H1 (cell line): ENCODE measurements around the gene OSBPL2. TPM values are rescaled to one million over a fixed set of nuclear protein-coding genes. Genes with fewer than 3 reads are reported as not detected.

Experiments used
- CTCF ChIP-seq, 3 experiments: IDR thresholded peaks; 1 replicate in 2 of 3; 2 replicates in 1 of 3; pipeline versions ENCODE4 v1.5.1 to v1.6.1; 2011; ENCODE audit warnings: low read length in 3 of 3, mild to moderate bottlenecking in 3 of 3, inconsistent platforms in 2 of 3, low read depth in 1 of 3, moderate library complexity in 1 of 3; ENCODE audit not compliant: insufficient read depth in 1 of 3; ENCODE audit errors: control extremely low read depth in 1 of 3
- polyA plus RNA-seq, 7 experiments: library from polyadenylated mRNA; depleted of rRNA in 3 of 7; stranded (reverse) in 5 of 7; unstranded in 2 of 7; fragments of >200 nt in 5 of 7; fragments of 200-250 nt in 2 of 7; gene quantifications; 1 replicate in 5 of 7; 2 replicates in 1 of 7; 4 replicates in 1 of 7; pipeline versions ENCODE4 v1.2.1 to v1.2.3, GENCODE V29; 2011 to 2013; ENCODE audit warnings: missing spikeins in 2 of 7, mixed read lengths in 2 of 7
- total RNA-seq: library from RNA; stranded (reverse); fragmentation: NEBNext Ultra II Directional; extraction: Animal tissue kit (Norgen Biotek cat#: 25700); gene quantifications from 2 replicates; pipeline ENCODE4 v1.2.1, GENCODE V29; 2021
- TF ChIP-seq, protein P1 (sequence below): fragments of 300-600 bp; sonication (generic); IDR thresholded peaks from 2 replicates; pipeline ENCODE4 v1.7.1; 2012; ENCODE audit warnings: low read length, moderate library complexity, mild to moderate bottlenecking, inconsistent platforms; ENCODE audit not compliant: insufficient replicate concordance

The OSBPL2 gene
- total and polyA plus RNA-seq, 2 of the 8 experiments (the other 6 are each of a cell fraction or from before 2014, with no cell fraction given) = 11.7 to 42.4 TPM

GRCh38 chr20:62197311-62197710 lies 41.0 kb upstream of the OSBPL2 start (continued):
- TF ChIP-seq CTCF (IDR thresholded peaks at IDR 0.05; ENCODE audit: control extremely low read depth in 1 of 3, insufficient read depth in 1 of 3, low read depth in 1 of 3, low read length in 3 of 3) = no peak
- TF ChIP-seq, protein P1, sequence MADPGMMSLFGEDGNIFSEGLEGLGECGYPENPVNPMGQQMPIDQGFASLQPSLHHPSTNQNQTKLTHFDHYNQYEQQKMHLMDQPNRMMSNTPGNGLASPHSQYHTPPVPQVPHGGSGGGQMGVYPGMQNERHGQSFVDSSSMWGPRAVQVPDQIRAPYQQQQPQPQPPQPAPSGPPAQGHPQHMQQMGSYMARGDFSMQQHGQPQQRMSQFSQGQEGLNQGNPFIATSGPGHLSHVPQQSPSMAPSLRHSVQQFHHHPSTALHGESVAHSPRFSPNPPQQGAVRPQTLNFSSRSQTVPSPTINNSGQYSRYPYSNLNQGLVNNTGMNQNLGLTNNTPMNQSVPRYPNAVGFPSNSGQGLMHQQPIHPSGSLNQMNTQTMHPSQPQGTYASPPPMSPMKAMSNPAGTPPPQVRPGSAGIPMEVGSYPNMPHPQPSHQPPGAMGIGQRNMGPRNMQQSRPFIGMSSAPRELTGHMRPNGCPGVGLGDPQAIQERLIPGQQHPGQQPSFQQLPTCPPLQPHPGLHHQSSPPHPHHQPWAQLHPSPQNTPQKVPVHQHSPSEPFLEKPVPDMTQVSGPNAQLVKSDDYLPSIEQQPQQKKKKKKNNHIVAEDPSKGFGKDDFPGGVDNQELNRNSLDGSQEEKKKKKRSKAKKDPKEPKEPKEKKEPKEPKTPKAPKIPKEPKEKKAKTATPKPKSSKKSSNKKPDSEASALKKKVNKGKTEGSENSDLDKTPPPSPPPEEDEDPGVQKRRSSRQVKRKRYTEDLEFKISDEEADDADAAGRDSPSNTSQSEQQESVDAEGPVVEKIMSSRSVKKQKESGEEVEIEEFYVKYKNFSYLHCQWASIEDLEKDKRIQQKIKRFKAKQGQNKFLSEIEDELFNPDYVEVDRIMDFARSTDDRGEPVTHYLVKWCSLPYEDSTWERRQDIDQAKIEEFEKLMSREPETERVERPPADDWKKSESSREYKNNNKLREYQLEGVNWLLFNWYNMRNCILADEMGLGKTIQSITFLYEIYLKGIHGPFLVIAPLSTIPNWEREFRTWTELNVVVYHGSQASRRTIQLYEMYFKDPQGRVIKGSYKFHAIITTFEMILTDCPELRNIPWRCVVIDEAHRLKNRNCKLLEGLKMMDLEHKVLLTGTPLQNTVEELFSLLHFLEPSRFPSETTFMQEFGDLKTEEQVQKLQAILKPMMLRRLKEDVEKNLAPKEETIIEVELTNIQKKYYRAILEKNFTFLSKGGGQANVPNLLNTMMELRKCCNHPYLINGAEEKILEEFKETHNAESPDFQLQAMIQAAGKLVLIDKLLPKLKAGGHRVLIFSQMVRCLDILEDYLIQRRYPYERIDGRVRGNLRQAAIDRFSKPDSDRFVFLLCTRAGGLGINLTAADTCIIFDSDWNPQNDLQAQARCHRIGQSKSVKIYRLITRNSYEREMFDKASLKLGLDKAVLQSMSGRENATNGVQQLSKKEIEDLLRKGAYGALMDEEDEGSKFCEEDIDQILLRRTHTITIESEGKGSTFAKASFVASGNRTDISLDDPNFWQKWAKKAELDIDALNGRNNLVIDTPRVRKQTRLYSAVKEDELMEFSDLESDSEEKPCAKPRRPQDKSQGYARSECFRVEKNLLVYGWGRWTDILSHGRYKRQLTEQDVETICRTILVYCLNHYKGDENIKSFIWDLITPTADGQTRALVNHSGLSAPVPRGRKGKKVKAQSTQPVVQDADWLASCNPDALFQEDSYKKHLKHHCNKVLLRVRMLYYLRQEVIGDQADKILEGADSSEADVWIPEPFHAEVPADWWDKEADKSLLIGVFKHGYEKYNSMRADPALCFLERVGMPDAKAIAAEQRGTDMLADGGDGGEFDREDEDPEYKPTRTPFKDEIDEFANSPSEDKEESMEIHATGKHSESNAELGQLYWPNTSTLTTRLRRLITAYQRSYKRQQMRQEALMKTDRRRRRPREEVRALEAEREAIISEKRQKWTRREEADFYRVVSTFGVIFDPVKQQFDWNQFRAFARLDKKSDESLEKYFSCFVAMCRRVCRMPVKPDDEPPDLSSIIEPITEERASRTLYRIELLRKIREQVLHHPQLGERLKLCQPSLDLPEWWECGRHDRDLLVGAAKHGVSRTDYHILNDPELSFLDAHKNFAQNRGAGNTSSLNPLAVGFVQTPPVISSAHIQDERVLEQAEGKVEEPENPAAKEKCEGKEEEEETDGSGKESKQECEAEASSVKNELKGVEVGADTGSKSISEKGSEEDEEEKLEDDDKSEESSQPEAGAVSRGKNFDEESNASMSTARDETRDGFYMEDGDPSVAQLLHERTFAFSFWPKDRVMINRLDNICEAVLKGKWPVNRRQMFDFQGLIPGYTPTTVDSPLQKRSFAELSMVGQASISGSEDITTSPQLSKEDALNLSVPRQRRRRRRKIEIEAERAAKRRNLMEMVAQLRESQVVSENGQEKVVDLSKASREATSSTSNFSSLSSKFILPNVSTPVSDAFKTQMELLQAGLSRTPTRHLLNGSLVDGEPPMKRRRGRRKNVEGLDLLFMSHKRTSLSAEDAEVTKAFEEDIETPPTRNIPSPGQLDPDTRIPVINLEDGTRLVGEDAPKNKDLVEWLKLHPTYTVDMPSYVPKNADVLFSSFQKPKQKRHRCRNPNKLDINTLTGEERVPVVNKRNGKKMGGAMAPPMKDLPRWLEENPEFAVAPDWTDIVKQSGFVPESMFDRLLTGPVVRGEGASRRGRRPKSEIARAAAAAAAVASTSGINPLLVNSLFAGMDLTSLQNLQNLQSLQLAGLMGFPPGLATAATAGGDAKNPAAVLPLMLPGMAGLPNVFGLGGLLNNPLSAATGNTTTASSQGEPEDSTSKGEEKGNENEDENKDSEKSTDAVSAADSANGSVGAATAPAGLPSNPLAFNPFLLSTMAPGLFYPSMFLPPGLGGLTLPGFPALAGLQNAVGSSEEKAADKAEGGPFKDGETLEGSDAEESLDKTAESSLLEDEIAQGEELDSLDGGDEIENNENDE = no peak
